Lung (tissue), 12 donors: Measurements from ENCODE around the gene GNAL. TPM values are rescaled to one million over a fixed set of nuclear protein-coding genes. Genes with fewer than 3 reads are reported as not detected.

Experiments
- ATAC-seq: fragments of 200-7000 bp; cut with Tn5 transposase; one replicate; pipeline ENCODE4 v1.9.1; 2020; ENCODE audit warnings: moderate number of reproducible peaks; ENCODE audit not compliant: insufficient read depth, low FRiP score
- DNase-seq, 3 donors: peaks; one replicate each; pipeline ENCODE4 v3.0.0-alpha.2; 2013 to 2017
- H3K27ac ChIP-seq, 2 donors: one replicate each; pipeline ENCODE4 v1.5.1; 2013; ENCODE audit warnings: mild to moderate bottlenecking in 2 of 2, moderate library complexity in 2 of 2, control low read depth in 1 of 2, inconsistent platforms in 1 of 2, low read depth in 1 of 2, low read length in 1 of 2
- H3K27me3 ChIP-seq, 3 donors: one replicate each; pipeline ENCODE4 v1.5.1; 2013; ENCODE audit warnings: low read length in 2 of 3; ENCODE audit not compliant: control insufficient read depth in 3 of 3, insufficient read depth in 3 of 3
- H3K36me3 ChIP-seq, 4 donors: one replicate each; pipeline ENCODE4 v1.5.1; 2013; ENCODE audit warnings: low read length in 4 of 4, mild to moderate bottlenecking in 1 of 4, moderate library complexity in 1 of 4; ENCODE audit not compliant: control insufficient read depth in 4 of 4, insufficient read depth in 4 of 4
- H3K4me1 ChIP-seq, 5 donors: one replicate each; pipeline ENCODE4 v1.5.1; 2013; ENCODE audit warnings: low read length in 5 of 5, mild to moderate bottlenecking in 2 of 5, moderate library complexity in 1 of 5; ENCODE audit not compliant: control insufficient read depth in 5 of 5, insufficient read depth in 5 of 5
- H3K4me3 ChIP-seq: one replicate; pipeline ENCODE4 v1.5.1; 2013; ENCODE audit warnings: mild to moderate bottlenecking, control low read depth, moderate library complexity
- H3K9ac ChIP-seq, 2 donors: one replicate each; pipeline ENCODE4 v1.5.1; 2013; ENCODE audit warnings: low read length in 2 of 2, control low read depth in 1 of 2; ENCODE audit not compliant: insufficient read depth in 1 of 2
- H3K9me3 ChIP-seq, 4 donors: one replicate each; pipeline ENCODE4 v1.5.1; 2013; ENCODE audit warnings: low read length in 3 of 4, mild to moderate bottlenecking in 1 of 4, moderate library complexity in 1 of 4; ENCODE audit not compliant: control insufficient read depth in 4 of 4, insufficient read depth in 3 of 4
- CTCF ChIP-seq: IDR thresholded peaks from 2 replicates; pipeline ENCODE4 v1.5.1; 2012; ENCODE audit warnings: mild to moderate bottlenecking; ENCODE audit errors: control extremely low read depth, extremely low read depth
- WGBS, 2 donors: extraction: QIAGEN DNeasy Blood & Tissue Kit; methylation state at CpG; one replicate each; pipeline ENCODE4 v1.1.7; 2013; 5-methylcytosine and 5-hydroxymethylcytosine counted together
- polyA plus RNA-seq, 2 donors: library from polyadenylated mRNA; stranded (reverse); fragments of 200-250 nt; gene quantifications; one replicate each; pipeline ENCODE4 v1.2.1, GENCODE V29; 2013
- total RNA-seq, 2 donors: library from RNA; depleted of rRNA in 1 of 2; stranded (reverse); fragments of >200 nt in 1 of 2; gene quantifications; one replicate each; pipeline ENCODE4 v1.2.1, GENCODE V29; 2014 to 2021
- donor health status: control.
- donor health status: control.
- donor health status: Bipolar disorder and iron deficiency.
- donor health status: healthy.
- donor health status: DM: yes; HTN: yes; CAD: no.

Gene GNAL
- total and polyA plus RNA-seq, 4 donors, result 0.49 to 3.7 (median 2.5) TPM

DNA sequence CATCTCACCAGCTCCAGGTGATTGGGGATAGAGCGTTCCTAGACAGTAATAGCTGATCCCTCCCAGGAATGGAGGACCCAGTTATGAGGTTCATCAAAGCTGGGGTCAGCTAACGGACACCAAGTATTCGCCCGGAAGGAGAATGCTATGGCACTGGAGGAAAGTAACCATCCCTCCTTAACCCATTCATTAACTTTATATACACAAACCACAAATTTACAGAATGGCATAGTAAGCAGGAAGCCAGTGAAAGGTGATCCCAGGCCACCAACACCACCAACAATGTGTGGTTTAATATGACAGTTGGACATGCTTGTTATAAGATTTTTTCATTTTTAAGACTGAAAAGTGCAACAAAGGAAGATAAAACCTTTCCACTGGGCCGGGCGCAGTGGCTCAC is 106.9 kb downstream of the GNAL start:
- DNase-seq, result no peak
- Histone ChIP-seq H3K4me3 (no peak overlapping the region), H3K9ac (no peak overlapping the region), H3K9me3 (no peaks in the 10 kb centered on the region), H3K27me3 (no peaks in the 10 kb centered on the region), H3K4me1 (no peaks in the 10 kb centered on the region), H3K27ac (no peak overlapping the region), H3K36me3 (no peaks in the 10 kb centered on the region)
- TF ChIP-seq CTCF, result no peak
- 89 to 91% methylated on average over 6 of the region's 6 CpGs for WGBS, 2 donors
- no peak for ATAC-seq

DNA sequence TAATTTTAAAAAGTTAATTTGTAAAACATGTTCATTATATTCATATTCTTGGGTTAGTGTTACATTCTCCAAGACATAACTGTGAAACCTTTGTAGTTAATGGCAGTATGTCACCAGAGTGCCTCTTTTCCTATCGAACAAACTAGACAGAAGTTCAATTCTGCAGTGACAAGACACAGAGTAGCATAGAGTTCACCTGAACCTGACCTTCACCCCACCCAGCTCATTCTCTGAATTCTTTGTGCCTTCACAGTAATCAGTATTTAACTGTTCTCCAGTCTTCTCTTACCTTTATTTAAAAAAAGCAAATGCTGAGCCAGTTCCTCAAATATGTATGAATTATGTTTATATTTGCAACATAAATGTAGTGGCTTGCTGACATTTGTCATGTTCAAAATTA is 109.2 kb downstream of the GNAL start:
- ATAC-seq (no peak), DNase-seq (no peak)
- Histone ChIP-seq H3K27ac (no peak overlapping the region), H3K9ac (no peak overlapping the region), H3K4me1 (no peaks in the 10 kb centered on the region), H3K27me3 (peaks cover 0 to 2% (median 0%) of the 10 kb centered on the region in 3 donors), H3K4me3 (no peak overlapping the region), H3K9me3 (no peaks in the 10 kb centered on the region), H3K36me3 (no peaks in the 10 kb centered on the region)
- TF ChIP-seq CTCF, result no peak
- WGBS, 2 donors, result 59 to 78% methylated on average over 1 of the region's 1 CpG

- H3K4me1 ChIP-seq, result no peaks in the 10 kb centered on the region
- no peak for ATAC-seq
- WGBS, 2 donors, result 92 to 93% methylated on average over 2 of the region's 2 CpGs
- no peaks in the 10 kb centered on the region for H3K9me3 ChIP-seq
- H3K27me3 ChIP-seq, result peaks cover 0 to 2% (median 0%) of the 10 kb centered on the region in 3 donors
- no peak overlapping the region for H3K27ac ChIP-seq
- H3K9ac ChIP-seq, result no peak overlapping the region
- DNase-seq, result no peak
- H3K4me3 ChIP-seq, result no peak overlapping the region
- TF ChIP-seq CTCF, result no peak
- H3K36me3 ChIP-seq, result no peaks in the 10 kb centered on the region
Observed at GRCh38 chr18:11799066-11799465, 110.0 kb downstream of the GNAL start.
